Ascending aorta (tissue), 2 donors: ENCODE data around the gene CHCHD1. TPM values are rescaled to one million over a fixed set of nuclear protein-coding genes. Genes with fewer than 3 reads are reported as not detected.

Experiments
- DNase-seq, 2 donors: peaks; one replicate each; pipeline ENCODE4 v3.0.0-alpha.2; 2019; ENCODE audit warnings: low spot score in 2 of 2
- H3K27ac ChIP-seq, 2 donors: fragments of 200-600 bp; sonication (generic); one replicate each; pipeline ENCODE4 v1.5.1; 2016 to 2017; ENCODE audit warnings: mild to moderate bottlenecking in 1 of 2
- H3K27me3 ChIP-seq: fragments of 200-600 bp; sonication (generic); one replicate; pipeline ENCODE4 v1.5.1; 2017
- H3K36me3 ChIP-seq, 2 donors: fragments of 200-600 bp; sonication (generic); one replicate each; pipeline ENCODE4 v1.5.1; 2016
- H3K4me1 ChIP-seq, 2 donors: fragments of 200-600 bp; sonication (generic); one replicate each; pipeline ENCODE4 v1.5.1; 2016 to 2017; ENCODE audit warnings: mild to moderate bottlenecking in 1 of 2
- H3K4me3 ChIP-seq, 2 donors: fragments of 200-600 bp; sonication (generic); one replicate each; pipeline ENCODE4 v1.5.1; 2016 to 2017; ENCODE audit warnings: mild to moderate bottlenecking in 1 of 2
- H3K9me3 ChIP-seq, 2 donors: fragments of 200-600 bp; sonication (generic); one replicate each; pipeline ENCODE4 v1.5.1; 2016
- intact Hi-C: fragments of 100-400 bp; cut with DNase I; formaldehyde crosslinking; loops from one replicate; pipeline ENCODE4 v1.15.1; 2023
- total RNA-seq: library from RNA; depleted of rRNA; stranded (reverse); fragments of >200 nt; gene quantifications from one replicate; pipeline ENCODE4 v1.1.0, GENCODE V29; 2016
- TF ChIP-seq, protein P1 (sequence below), 3 experiments: fragments of 200-600 bp in 2 of 3; fragments of 450-650 bp in 1 of 3; sonication (generic) in 2 of 3; IDR thresholded peaks; one replicate each; pipeline ENCODE4 v1.5.1; 2016 to 2019; ENCODE audit warnings: antibody characterized with exemption in 3 of 3, mild to moderate bottlenecking in 1 of 3, moderate library complexity in 1 of 3

Gene CHCHD1
- total RNA-seq, 1 donor from 2014 or later: 24.5 TPM

DNA sequence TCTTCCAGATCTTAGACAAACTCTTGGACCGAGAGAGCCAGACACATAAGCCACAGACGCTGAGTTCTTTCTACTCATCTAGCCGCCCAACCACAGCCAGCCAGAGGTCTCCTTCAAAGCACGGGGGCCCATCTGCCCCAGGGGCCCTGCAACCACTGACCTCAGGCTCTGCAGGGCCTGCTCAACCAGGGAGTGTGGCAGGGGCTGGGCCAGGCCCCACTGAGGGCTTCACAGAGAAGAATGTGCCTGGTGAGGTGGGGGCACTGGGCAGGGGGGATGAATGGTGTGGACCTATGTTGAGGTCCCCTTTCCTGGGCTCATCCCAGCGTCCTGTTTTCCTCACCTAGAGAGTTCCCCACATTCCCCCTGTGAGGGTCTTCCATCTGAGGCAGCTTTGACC lies 14.9 kb downstream of the CHCHD1 start:
- no peaks in the 10 kb centered on the region for H3K9me3 ChIP-seq
- no peak overlapping the region for H3K27ac ChIP-seq
- peaks cover 95 to 96% of the 10 kb centered on the region in 2 donors for H3K36me3 ChIP-seq
- intact Hi-C loops: no loop called here
- H3K27me3 ChIP-seq: no peaks in the 10 kb centered on the region
- no peaks in the 10 kb centered on the region for H3K4me1 ChIP-seq
- H3K4me3 ChIP-seq: no peak overlapping the region
- TF ChIP-seq, protein P1, sequence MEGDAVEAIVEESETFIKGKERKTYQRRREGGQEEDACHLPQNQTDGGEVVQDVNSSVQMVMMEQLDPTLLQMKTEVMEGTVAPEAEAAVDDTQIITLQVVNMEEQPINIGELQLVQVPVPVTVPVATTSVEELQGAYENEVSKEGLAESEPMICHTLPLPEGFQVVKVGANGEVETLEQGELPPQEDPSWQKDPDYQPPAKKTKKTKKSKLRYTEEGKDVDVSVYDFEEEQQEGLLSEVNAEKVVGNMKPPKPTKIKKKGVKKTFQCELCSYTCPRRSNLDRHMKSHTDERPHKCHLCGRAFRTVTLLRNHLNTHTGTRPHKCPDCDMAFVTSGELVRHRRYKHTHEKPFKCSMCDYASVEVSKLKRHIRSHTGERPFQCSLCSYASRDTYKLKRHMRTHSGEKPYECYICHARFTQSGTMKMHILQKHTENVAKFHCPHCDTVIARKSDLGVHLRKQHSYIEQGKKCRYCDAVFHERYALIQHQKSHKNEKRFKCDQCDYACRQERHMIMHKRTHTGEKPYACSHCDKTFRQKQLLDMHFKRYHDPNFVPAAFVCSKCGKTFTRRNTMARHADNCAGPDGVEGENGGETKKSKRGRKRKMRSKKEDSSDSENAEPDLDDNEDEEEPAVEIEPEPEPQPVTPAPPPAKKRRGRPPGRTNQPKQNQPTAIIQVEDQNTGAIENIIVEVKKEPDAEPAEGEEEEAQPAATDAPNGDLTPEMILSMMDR (IDR thresholded peaks at IDR 0.05): no peak
- DNase-seq: no peak

DNA sequence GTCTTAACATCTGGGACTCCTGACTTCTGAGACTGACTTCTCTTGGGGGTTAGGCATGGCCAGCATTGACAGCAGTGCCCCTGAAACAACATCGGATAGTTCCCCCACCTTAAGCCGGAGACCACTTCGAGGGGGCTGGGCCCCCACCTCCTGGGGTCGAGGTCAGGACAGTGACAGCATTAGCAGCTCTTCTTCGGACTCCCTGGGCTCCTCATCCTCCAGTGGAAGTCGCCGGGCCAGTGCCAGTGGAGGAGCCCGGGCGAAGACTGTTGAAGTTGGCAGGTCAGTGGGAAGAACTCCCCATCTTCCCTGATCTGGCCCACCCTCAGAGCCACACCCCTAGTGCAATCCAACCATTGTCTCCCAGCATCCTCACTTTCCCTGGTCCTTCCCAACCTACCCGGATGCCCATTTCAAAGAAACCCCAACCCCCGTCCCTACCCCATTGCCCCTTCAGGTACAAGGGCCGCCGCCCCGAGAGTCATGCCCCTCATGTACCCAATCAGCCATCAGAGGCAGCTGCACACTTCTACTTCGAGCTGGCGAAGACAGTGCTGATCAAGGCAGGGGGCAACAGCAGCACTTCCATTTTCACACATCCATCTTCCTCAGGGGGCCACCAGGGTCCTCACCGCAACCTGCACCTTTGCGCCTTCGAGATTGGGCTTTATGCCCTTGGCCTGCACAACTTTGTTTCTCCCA lies 15.6 kb downstream of the CHCHD1 start:
- Histone ChIP-seq H3K27me3 (no peaks in the 10 kb centered on the region), H3K27ac (no peak overlapping the region), H3K9me3 (no peaks in the 10 kb centered on the region), H3K4me1 (no peaks in the 10 kb centered on the region), H3K36me3 (peaks cover 95 to 96% of the 10 kb centered on the region in 2 donors), H3K4me3 (no peak overlapping the region)
- intact Hi-C loops: no loop called here
- TF ChIP-seq, protein P1 (IDR thresholded peaks at IDR 0.05): no peak
- no peak for DNase-seq

DNA sequence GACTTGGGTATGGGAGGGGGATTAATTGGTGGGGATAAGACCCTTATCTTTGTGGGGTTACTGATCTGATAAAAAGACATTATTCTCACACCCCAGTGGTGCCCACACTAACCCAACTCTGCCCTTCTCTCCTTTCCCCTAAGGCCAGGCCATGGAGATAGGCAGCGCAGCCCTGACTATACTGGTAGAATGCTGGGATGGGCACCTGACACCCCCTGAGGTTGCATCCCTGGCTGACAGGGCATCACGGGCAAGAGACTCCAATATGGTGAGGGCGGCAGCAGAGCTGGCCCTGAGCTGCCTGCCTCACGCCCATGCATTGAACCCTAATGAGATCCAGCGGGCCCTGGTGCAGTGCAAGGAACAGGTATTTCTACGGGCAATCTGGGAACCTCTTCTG lies 16.2 kb downstream of the CHCHD1 start:
- H3K27me3 ChIP-seq: no peaks in the 10 kb centered on the region
- H3K27ac ChIP-seq: no peak overlapping the region
- H3K4me1 ChIP-seq: no peaks in the 10 kb centered on the region
- TF ChIP-seq, protein P1 (IDR thresholded peaks at IDR 0.05): no peak
- intact Hi-C loops: no loop called here
- no peak overlapping the region for H3K4me3 ChIP-seq
- no peaks in the 10 kb centered on the region for H3K9me3 ChIP-seq
- no peak for DNase-seq
- H3K36me3 ChIP-seq: peaks cover 94 to 96% of the 10 kb centered on the region in 2 donors

DNA sequence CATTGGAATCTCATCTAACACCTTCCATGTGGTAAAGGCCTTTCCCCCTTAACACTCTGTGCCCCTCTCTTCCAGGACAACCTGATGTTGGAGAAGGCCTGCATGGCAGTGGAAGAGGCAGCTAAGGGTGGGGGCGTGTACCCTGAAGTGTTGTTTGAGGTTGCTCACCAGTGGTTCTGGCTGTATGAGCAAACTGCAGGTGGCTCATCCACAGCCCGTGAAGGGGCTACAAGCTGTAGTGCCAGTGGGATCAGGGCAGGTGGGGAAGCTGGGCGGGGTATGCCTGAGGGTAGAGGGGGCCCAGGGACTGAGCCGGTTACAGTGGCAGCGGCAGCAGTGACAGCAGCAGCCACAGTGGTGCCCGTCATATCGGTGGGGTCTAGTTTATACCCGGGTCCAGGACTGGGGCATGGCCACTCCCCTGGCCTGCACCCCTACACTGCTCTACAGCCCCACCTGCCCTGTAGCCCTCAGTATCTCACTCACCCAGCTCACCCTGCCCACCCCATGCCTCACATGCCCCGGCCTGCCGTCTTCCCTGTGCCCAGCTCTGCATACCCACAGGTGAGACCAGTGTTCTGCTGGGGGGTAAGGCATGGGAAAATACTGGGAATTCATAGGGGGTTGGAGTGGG lies 17.2 kb downstream of the CHCHD1 start:
- Histone ChIP-seq H3K4me3 (no peak overlapping the region), H3K27me3 (no peaks in the 10 kb centered on the region), H3K9me3 (no peaks in the 10 kb centered on the region), H3K27ac (no peak overlapping the region), H3K4me1 (no peaks in the 10 kb centered on the region), H3K36me3 (peaks cover 92 to 96% of the 10 kb centered on the region in 2 donors)
- TF ChIP-seq, protein P1 (IDR thresholded peaks at IDR 0.05): no peak
- intact Hi-C loops: no loop called here
- no peak for DNase-seq

DNA sequence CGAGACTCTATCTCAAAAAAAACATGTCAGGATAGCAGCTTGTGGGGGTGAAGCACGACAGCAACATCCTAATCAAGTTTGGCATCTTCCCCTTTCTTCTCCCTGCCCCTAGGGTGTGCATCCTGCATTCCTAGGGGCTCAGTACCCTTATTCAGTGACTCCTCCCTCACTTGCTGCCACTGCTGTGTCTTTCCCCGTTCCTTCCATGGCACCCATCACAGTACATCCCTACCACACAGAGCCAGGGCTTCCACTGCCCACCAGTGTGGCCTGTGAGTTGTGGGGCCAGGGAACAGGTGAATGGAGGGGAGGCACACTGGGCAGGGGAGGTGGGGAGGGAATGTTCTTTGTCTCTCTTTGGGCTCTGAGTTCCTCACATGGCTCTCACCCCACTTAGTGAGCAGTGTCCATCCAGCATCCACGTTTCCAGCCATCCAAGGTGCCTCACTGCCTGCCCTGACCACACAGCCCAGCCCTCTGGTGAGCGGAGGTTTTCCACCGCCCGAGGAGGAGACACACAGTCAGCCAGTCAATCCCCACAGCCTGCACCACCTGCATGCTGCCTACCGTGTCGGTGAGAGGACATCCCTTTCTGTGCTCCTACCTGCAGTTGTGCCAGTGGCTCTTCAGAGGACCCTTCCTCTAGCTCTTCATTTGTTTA lies 18.2 kb downstream of the CHCHD1 start:
- H3K27me3 ChIP-seq: no peaks in the 10 kb centered on the region
- no peaks in the 10 kb centered on the region for H3K9me3 ChIP-seq
- TF ChIP-seq, protein P1 (IDR thresholded peaks at IDR 0.05): no peak
- DNase-seq: no peak
- H3K4me3 ChIP-seq: no peak overlapping the region
- peaks cover 91 to 96% of the 10 kb centered on the region in 2 donors for H3K36me3 ChIP-seq
- no peaks in the 10 kb centered on the region for H3K4me1 ChIP-seq
- intact Hi-C loops: no loop called here
- H3K27ac ChIP-seq: no peak overlapping the region
